ENCODE data around the gene SLC40A1.
"Not testable (repeated sequence)": the region's sequence is repeated elsewhere in the genome, so short reads cannot be mapped to it uniquely, and the experiment has no call there.

SLC40A1 gene, protein sequence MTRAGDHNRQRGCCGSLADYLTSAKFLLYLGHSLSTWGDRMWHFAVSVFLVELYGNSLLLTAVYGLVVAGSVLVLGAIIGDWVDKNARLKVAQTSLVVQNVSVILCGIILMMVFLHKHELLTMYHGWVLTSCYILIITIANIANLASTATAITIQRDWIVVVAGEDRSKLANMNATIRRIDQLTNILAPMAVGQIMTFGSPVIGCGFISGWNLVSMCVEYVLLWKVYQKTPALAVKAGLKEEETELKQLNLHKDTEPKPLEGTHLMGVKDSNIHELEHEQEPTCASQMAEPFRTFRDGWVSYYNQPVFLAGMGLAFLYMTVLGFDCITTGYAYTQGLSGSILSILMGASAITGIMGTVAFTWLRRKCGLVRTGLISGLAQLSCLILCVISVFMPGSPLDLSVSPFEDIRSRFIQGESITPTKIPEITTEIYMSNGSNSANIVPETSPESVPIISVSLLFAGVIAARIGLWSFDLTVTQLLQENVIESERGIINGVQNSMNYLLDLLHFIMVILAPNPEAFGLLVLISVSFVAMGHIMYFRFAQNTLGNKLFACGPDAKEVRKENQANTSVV

DNA sequence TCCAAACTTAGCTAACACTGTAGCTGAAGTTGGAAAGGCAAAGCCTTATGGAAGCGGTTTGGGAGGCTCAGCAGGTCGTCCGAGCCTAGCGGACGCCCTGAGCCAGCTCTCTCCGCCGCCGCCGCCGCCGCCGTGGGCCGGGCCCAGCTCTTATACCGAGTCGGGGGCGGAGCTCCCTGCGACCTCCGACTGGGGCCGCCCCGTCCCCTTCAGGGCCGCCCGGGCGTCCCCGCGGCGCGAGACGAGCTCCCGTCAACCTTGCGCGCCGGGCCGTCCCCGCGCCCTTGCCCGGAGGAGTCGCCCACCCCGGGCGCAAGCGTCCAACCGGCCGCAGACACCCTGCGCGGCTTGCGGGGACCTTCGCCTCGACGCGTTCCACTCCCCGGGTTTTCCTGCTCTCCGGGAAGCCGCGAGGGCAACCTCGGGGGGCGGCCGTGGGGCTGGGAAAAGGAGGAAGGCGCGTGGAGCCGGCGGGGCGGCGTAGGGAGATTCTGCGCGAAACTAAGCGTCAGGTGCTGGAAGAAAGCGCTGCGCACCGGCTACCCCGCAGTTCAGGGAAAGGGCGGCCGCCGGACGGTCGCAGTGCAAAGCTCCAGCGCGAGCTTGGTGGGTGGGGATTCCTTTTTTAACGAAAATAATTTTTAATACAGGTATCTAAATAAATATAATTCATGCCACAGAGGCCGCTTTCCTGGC, at the start of gene SLC40A1:
Gene SLC40A1, minus strand, starts transcription at position 129 of the 696 bp plus-strand sequence. CDS start 326 bp downstream, outside the sequence.
- DNase-seq (ENCODE audit: low read depth in 2 of 2), result peak; percentile 9 to 24

DNA sequence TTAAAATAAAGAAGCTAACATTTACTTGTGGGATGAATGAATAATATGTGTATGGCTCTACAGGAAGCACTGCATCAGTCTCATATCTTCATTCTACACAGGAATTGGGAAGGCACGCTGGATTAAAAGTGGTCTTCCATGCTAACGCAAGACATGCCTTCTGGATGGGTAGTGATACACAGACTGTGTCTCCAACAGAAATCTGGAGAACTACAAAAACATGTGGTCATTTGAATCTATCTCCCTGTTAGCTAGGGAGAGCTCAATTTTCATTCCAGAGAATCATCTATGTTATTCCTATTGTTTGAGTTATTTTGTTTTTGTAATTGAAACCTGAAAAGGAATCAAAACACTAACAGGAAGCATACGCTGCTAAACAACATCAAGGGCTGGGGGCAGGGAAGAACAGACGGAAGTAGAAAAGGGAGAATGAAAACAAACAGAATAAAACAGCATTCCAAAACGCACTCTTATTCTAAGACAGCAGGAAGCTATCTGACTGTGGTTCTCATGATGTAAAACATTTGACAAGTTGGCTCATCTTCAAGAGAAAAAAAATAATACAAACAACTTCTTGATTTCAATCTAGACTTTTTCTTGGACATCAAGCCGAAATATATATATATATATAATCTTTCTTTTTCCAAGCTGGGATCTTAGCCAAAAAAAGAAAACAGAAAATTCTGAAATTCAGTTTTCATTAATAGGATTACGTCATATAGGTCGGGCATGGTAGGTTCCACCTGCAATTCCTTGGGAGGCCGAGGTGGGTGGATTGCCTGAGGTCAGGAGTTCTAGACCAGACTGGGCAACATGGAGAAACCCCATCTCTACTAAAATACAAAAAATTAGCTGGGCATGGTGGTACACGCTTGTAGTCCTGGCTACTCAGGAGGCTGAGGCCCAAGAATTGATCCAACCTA, 49.2 kb upstream of the SLC40A1 start:
- no peak for DNase-seq (ENCODE audit: low read depth in 2 of 2)

DNA sequence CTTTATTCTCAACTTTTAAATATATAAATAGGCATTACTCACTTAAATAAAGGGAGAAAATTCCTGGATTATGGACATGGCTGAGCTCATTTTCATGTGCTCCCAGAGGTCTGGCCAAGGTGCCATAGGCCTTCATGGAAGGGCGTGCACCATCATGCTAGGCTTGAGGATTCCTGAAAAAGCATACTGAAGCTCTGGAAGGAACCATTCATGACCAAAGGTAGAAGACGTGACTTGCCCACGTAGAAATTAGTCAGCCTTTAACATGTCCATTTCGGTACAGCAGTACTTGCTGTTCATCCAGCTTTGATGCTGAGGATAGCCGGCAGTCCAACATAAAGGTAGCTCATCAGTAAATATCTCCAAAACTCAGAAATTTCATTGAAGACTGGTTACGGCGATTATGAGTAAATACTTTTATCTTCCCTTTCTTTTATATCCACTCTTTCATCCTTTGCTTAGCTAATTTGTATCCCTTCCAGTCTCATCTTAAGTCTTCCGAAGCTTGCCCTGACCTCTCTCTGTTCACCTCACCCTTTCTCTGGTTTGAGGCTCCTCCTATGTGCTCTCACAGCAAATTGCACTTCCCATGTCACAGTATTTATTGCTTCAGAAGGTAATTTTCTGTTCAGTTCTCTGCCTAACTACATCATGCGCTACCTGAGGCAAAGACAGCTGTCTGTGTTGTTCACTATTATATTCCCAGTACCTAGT, 48.4 kb upstream of the SLC40A1 start:
- DNase-seq (ENCODE audit: low read depth in 2 of 2), result no peak

DNA sequence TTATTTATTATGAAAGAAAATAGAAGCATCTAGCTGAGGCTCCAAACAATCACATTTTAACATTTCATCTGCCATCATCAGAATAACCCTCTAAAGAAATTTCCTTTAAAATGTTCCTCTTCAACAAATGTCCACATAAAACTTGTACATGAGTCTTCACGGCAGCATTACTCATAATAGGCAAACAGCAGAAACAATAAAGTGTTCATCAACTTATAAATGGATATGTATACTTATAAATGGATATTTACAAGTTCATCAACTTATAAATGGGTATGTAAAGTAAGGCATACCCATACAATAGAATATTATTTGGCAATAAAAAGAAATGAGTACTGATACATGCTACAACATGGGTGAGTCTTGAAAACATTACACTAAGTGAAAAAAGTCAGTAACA, 47.2 kb upstream of the SLC40A1 start:
- no peak for DNase-seq (ENCODE audit: low read depth in 2 of 2)

DNA sequence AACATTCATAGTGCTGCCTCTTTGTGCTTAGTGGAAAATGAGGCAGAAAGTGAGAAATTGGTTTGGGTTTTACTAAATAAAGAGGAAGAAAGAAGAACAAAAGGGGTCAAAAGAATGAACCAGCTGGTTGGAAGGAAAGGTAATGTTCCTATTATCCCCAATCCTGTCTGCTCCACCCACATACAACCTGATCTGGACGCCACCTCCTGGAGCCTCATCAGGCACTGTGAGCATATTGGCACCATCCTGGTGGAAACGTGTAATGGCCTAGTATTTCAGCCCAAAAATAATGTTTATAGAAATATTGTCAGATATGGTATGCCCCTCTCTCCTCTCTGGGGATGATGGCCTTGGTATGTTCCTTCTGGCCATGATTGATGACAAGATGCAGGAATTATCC, 45.0 kb upstream of the SLC40A1 start:
- DNase-seq (ENCODE audit: low read depth in 2 of 2), result no peak

DNA sequence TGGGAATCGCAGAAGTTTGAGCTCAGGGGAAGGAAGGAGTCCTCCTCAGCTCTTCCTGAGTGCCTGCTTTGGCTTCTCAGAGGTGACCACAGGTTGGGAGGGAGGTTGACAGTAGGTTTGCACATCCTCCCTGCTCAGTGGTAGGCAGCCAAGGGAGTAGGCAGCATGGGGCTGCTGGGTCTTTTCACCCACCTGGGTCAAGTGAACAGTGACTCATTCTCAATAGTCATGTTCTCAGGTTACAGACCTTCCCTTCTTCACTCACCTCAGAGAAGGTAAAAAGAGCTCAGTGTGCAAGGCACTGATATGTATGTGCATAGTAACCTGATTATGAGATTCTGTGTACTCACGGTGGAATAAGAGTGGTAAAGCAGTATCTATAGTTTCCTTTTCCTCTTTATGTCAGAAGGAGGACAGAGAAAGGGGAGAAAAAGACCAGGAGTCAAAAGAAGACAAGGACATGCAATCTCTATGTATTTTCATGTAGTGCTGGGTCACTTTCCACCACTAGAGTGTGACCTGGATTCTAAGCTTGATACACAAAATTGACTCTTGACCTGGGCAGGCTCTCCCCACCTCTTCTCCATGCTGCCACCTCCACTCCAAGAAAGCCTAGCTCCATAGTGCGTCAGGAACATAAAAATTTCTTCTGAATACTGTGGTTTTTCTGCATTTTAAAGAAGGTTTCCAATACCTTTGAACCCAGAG, 44.2 kb upstream of the SLC40A1 start:
- DNase-seq (ENCODE audit: low read depth in 2 of 2), result no peak

DNA sequence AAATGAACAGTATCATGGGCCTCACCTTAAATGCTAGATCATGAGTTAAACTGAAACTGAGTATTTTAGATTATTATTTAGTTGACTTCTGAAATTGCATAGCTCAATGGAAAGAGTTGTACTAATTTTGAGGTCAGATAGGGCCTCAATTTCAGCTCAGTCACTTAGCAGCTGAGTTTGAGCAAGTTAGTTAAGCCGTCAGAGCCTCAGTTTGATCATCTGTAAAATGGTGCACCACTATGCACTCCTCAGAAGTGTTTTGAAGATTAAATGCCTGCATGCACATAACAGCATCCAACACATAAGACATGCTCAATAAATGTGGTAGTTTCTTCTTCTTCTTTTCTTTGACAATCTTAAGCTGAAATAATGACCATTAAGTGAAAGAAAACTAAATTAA, 42.5 kb upstream of the SLC40A1 start:
- DNase-seq (ENCODE audit: low read depth in 2 of 2), result no peak

DNA sequence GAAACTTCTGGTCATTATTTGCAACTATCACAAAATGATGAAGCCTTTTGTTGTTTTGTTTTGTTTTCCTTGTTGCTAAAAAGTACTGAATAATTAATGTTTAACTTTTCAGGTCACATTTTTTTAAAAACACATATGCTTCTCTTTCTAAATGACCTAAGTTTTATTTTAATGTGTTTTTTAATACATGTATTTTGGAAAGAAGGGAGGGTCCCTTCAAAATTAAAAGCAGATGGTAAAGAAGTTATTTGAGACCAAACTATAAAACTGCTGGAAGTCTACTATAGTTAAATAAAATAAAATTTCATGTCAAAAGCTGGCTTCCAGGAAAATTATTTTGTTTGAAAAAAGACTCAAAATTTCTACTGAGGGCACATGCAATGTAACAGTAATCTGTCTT, 41.2 kb upstream of the SLC40A1 start:
- DNase-seq (ENCODE audit: low read depth in 2 of 2), result no peak

DNA sequence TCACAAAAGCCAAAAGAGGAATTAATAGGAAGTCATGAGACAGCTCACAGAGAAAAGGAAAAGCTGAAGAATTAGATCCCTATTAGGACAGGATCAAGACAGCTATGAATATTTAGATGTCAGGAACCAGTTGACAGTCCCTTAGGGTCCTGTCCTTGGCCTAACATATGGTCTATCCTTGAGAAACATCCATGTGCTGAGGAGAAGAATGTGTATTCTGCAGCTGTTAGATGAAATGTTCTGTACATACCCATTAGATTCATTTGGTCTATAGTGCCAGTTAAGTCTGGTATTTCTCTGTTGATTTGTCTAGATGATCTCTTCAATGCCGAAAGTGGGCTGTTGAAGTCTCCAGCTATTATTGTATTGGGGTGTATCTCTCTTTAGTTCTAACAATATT, 37.6 kb upstream of the SLC40A1 start:
- no peak for DNase-seq (ENCODE audit: low read depth in 2 of 2)

DNA sequence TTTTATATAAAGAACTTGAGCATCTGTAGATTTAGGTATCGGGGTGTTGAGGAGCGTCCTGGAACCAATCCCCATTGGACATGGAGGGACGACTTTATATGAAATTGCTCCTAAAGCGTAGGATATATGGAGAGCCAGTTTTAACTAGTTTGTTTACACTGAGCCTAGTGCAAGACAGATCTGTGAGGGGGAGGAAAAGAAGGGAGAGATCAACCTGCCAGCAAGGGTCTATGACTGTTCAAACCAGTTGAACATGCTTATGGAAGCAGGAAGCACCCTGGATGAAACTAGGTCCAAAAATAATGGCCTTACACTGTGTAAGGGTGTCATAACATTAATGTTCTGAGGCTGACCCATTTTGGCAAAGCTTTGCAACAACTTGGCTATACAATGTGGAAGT, 34.0 kb upstream of the SLC40A1 start:
- DNase-seq (ENCODE audit: low read depth in 2 of 2), result no peak

DNA sequence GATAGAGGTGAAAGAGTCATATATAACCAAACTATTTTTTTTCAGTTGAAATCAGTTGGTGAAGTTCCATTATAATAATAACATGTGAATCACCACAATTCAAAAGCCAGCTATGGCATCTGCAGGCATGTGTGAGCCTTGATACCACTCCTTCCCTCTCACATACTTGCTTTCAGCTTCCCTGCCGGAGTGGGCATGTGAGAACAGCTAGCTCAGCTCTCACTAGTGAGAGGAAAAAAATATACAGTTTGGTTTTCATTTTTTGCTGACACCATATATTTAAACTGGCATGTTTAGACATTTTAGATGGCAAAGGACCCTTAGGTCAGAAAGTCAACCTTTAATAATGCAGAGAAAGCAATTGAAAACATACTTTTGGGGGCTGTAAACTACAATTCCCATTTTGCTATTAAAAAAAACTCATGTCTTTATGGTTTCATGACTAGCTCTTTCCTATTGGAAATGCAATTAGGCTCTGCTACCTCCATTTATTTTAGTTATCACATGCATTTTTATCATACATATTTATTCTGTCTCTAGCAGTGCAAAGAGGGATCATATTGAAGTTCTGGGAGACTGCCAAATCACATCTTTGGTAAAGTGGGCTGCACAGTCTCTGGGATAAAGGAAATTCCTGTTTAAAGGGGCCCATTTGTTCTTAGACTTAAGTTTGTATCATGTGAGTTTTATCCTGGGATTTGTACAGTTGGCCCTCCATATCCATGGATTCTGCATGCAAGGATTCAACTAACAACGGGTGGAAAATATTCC, 33.2 kb upstream of the SLC40A1 start:
- no peak for DNase-seq (ENCODE audit: low read depth in 2 of 2)

DNA sequence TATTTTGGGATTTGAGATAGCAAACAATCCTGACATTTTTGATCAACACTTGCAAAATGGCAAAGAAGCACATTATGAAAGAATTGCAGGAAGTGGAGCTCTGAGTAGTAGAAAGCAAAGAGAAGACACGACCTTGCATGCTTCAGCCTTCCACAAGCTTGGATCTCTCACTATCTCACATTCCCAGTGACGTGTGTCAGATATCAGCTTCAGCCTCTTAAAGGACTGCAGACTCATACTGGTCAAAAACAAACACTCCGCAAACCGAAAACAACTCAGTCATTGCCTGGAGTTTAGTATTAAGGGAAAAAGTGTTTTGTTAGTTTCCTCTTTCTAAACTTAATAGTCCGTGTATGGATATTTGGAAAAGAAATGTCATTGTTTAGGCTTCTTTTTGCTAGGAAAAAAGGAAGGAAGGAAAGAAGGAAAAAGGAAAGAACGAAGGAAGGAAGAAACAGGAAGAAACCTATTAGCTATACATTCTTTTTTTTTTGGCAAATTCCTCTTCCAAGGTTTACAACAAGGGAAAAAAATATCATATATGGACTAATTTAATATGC, 32.6 kb upstream of the SLC40A1 start:
- DNase-seq (ENCODE audit: low read depth in 2 of 2), result no peak

DNA sequence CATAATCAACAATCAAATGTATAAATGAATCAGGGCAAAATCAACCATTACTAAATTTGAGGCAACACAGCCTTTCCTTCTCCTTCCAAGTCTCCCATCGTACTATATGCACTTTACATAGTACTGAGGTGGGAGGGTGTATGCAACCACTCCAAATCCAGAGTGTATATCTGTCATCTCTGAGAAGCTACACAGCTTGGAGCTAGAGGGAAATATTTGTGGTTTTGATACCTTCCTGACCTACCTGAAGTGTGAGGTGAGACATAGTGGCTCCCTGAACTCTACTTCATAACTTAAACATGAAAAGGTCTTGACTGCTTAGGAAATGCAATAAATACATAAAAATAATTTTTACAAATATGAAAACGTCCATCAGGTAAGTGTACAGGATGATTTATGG, 30.1 kb upstream of the SLC40A1 start:
- no peak for DNase-seq (ENCODE audit: low read depth in 2 of 2)

DNA sequence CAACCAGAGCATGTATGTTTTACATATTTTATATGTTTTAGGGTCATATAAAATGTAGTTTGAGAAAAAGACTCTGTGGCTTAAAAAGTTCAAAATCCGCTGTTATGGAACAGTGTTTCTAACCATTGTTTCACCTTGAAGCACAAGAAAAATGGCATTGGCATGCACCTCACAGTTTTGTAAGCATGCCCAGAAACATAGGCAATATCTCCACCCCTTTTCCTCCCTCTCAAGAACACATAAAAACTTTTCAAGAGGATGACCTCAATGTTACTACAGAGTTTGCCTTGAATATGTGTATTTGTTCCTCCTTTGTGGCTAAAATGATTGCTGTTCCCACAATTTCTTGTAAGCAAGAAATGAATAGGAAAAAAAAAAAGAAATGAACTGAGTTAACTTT, 29.3 kb upstream of the SLC40A1 start:
- DNase-seq (ENCODE audit: low read depth in 2 of 2), result no peak

DNA sequence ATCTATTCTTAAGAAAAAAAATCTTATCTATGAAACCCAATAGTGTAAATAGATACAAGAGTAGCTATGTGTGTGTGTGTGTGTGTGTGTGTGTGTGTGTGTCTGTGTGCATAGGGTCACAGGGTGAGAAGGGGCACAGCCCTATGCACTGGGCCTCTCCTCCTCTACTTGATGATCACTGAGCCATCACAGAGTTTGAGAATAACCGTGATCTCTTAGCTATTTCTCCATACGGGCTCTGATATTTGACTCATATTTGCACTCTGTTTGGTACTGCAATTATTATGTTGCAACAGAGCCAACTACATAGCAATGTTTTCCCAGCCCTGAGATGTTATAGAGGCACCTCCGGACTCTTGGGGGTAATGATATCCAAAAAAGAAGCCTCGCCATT, 28.8 kb upstream of the SLC40A1 start:
- no peak for DNase-seq (ENCODE audit: low read depth in 2 of 2)

DNA sequence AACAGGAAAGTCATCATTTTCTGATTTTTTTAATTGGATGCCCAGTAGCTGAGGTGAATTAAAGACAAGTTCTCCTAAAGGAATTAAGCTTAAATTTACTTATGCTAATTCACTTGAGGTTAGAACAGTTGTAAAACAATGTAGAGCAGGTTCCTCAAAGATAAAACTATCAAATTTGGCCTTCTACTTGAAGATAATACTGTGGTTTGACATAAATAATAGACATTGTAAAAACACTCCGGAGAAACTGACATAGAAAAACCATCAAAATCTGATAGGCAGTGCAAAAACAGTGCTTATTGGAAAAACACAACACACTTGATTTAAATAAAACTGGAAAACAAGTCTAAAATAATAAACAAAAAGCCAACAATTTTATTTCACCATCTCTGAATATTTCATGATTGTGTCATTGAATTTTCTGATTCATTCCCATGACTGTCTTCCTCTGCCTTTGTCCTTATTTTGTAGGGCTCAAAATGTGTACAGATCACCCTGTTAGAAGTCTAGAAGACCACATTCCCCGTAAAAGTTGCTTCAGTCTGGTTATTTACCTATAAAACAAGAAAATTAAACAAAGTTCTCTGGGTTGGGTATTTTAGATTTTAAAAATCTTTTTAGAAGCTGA, 28.3 kb upstream of the SLC40A1 start:
- no peak for DNase-seq (ENCODE audit: low read depth in 2 of 2)

DNA sequence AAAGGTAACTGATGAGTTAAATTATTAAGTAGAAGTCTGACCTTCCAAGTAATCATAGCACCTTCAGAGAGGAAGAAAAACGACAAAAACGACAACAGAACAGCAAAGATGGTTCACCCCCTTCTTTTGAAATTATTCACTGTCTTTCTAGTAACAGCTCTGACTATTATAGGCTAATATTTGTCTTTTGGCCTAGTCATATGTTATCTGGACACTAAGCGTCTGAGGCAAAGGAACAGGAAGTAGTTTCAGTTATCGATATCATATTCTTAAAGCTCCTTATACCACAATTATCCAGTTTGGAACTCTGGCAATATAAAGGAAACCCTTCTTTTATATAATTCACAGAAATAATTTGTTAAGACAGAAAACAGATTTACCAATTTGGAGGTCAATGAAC, 27.6 kb upstream of the SLC40A1 start:
- DNase-seq (ENCODE audit: low read depth in 2 of 2), result no peak

DNA sequence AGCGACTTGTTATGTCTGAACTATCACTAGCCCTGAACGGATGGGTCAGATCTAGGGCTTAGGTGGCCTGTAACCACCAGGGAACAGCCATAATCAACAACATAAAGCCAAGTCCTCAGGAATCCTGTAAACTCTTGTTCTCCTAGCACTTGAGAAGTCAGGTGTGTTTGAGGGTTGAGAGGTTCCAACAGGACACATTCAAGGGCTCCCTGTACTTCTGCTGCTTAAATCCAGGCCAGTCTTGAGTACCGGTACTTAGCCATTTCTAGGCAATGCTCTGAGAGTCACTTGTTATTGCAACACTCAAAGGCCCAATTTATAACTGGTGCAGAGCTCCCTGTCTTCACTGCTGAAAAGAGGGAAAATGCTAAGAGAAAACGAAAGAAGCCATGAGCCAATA, 21.6 kb upstream of the SLC40A1 start:
- no peak for DNase-seq (ENCODE audit: low read depth in 2 of 2)

DNA sequence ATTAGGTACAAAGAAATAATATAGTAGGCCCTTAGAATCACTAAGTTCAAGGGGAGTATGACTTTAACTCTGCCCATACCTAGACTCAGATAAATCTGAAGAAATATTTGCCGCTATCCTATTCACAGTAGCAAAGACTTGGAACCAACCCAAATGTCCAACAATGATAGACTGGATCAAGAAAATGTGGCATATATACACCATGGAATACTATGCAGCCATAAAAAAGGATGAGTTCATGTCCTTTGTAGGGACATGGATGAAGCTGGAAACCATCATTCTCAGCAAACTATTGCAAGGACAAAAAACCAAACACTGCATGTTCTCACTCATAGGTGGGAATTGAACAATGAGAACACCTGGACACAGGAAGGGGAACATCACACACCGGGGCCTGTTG, 21.1 kb upstream of the SLC40A1 start:
- not testable (repeated sequence) for DNase-seq (ENCODE audit: low read depth in 2 of 2)

Data from stimulated activated CD8-positive, alpha-beta memory T cell treated with anti-CD3 and anti-CD28 coated beads, Interleukin-15, amount 100 ng/mL, for 4 hours (primary cell).